CD4-positive, CD25-positive, alpha-beta regulatory T cell (primary cell): ENCODE results near the gene CCDC110. TPM values are rescaled to one million over a fixed set of nuclear protein-coding genes. Genes with fewer than 3 reads are reported as not detected.

ENCODE experiments used
- ATAC-seq, 2 donors: fragments of 150-1000 bp; cut with Tn5 transposase; one replicate each; pipeline ENCODE4 v1.10.0; 2021; ENCODE audit warnings: low read depth in 2 of 2, moderate number of reproducible peaks in 2 of 2, moderate library complexity in 1 of 2
- DNase-seq, 3 donors: peaks; one replicate each; pipeline versions ENCODE4 v3.0.0 to v3.0.0-alpha.2; 2012 to 2022; ENCODE audit warnings: mixed read lengths in 1 of 3
- H3K27ac ChIP-seq: one replicate; pipeline ENCODE4 v1.7.0; 2013; ENCODE audit warnings: mild to moderate bottlenecking, low read length; ENCODE audit not compliant: insufficient read depth, poor library complexity, severe bottlenecking
- H3K27me3 ChIP-seq: one replicate; pipeline ENCODE4 v1.7.0; 2013; ENCODE audit warnings: low read length; ENCODE audit not compliant: control insufficient read depth, insufficient read depth
- H3K36me3 ChIP-seq: one replicate; pipeline ENCODE4 v1.7.0; 2013; ENCODE audit warnings: mild to moderate bottlenecking, low read length, moderate library complexity; ENCODE audit not compliant: control insufficient read depth, insufficient read depth
- H3K4me1 ChIP-seq: 2 replicates; pipeline ENCODE4 v1.7.0; 2013; ENCODE audit warnings: mild to moderate bottlenecking, low read length; ENCODE audit not compliant: insufficient read depth, control insufficient read depth, poor library complexity, severe bottlenecking
- H3K4me3 ChIP-seq: one replicate; pipeline ENCODE4 v1.7.0; 2013; ENCODE audit warnings: low read depth, mild to moderate bottlenecking, low read length, moderate library complexity
- H3K9me3 ChIP-seq, 2 experiments: 1 replicate in 1 of 2; 2 replicates in 1 of 2; pipeline ENCODE4 v1.7.0; 2013; ENCODE audit warnings: low read length in 2 of 2, mild to moderate bottlenecking in 1 of 2, moderate library complexity in 1 of 2; ENCODE audit not compliant: control insufficient read depth in 2 of 2
- H3K27ac Mint-ChIP-seq, 3 donors: one replicate each; pipeline ENCODE4 v1.8.0; 2020 to 2022; ENCODE audit warnings: mild to moderate bottlenecking in 3 of 3, mixed read lengths in 3 of 3, moderate library complexity in 2 of 3
- H3K27me3 Mint-ChIP-seq: one replicate; pipeline ENCODE4 v1.8.0; 2022; ENCODE audit warnings: mild to moderate bottlenecking, mixed read lengths
- H3K36me3 Mint-ChIP-seq: one replicate; pipeline ENCODE4 v1.8.0; 2020; ENCODE audit warnings: mixed read lengths
- H3K4me1 Mint-ChIP-seq, 4 donors: one replicate each; pipeline ENCODE4 v1.8.0; 2020 to 2022; ENCODE audit warnings: mixed read lengths in 4 of 4, mild to moderate bottlenecking in 1 of 4
- H3K4me3 Mint-ChIP-seq, 4 donors: one replicate each; pipeline ENCODE4 v1.8.0; 2020 to 2022; ENCODE audit warnings: mild to moderate bottlenecking in 4 of 4, mixed read lengths in 4 of 4, moderate library complexity in 3 of 4
- H3K9me3 Mint-ChIP-seq, 7 donors: one replicate each; pipeline ENCODE4 v1.8.0; 2020 to 2022; ENCODE audit warnings: mixed read lengths in 7 of 7, mild to moderate bottlenecking in 3 of 7, moderate library complexity in 2 of 7
- polyA plus RNA-seq, 4 donors: library from polyadenylated mRNA; unstranded; fragments of 300-500 nt; fragmentation: Illumina TruSeq; gene quantifications; one replicate each; pipeline ENCODE4 v1.2.3, GENCODE V29; 2021
- total RNA-seq: library from RNA; stranded (reverse); gene quantifications from one replicate; pipeline ENCODE4 v1.2.3, GENCODE V29; 2022

Gene CCDC110
- total and polyA plus RNA-seq, 5 donors from 2014 or later = 0.18 to 0.47 TPM; not detected in 3

DNA sequence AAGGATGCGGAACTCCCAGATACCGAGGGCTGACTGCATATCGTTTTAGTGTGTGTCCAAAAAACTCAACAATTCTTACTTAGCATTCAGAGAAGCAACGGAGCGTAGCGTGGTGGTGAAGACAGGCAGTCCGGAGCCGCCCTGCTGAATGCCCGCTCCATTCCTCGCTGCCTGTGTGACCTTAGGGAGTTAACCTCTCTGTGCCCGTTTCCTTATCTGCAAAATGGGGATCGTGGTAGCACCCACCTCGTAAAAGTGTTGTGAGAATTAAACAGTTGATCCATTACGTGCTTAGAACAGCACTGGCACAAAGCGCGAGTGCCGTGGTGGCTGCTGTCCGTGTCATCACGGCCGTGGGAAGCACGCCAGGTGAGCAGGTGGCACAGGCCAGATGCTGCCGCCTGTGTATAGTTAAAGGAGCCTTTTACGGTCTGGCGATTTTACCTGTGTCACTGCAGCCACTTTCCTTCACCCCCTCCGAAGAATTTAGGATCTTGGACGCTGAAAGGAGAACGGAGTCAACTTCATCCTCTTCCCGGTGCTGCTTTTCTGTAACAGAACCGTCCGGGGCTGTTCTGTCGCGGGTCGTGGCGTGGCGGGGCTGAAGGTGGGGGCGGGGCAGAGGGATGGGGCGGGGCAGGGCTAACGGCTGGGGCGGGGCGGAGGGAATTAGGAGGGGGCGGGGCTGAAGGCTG is 885 bp downstream of the CCDC110 start:
- peak; percentile 18 to 27 for ATAC-seq
- DNase-seq = peak in 2 of 3 donors; percentile 49 to 68
- H3K27me3 ChIP-seq = no peaks in the 10 kb centered on the region
- H3K36me3 ChIP-seq = no peaks in the 10 kb centered on the region
- Mint-ChIP-seq H3K27ac (peak overlapping the region in 2 of 3 donors; percentile 38 to 91), H3K4me3 (peak overlapping the region; percentile 80 to 94 (median 86)), H3K36me3 (no peaks in the 10 kb centered on the region), H3K4me1 (peaks cover 0 to 19% (median 9%) of the 10 kb centered on the region in 4 donors), H3K27me3 (peaks cover 24% of the 10 kb centered on the region), H3K9me3 (peaks cover 0 to 2% (median 0%) of the 10 kb centered on the region in 7 donors)
- no peaks in the 10 kb centered on the region for H3K9me3 ChIP-seq
- H3K27ac ChIP-seq = peak overlapping the region; percentile 60
- peaks cover 21% of the 10 kb centered on the region for H3K4me1 ChIP-seq
- H3K4me3 ChIP-seq = peak overlapping the region; percentile 75

DNA sequence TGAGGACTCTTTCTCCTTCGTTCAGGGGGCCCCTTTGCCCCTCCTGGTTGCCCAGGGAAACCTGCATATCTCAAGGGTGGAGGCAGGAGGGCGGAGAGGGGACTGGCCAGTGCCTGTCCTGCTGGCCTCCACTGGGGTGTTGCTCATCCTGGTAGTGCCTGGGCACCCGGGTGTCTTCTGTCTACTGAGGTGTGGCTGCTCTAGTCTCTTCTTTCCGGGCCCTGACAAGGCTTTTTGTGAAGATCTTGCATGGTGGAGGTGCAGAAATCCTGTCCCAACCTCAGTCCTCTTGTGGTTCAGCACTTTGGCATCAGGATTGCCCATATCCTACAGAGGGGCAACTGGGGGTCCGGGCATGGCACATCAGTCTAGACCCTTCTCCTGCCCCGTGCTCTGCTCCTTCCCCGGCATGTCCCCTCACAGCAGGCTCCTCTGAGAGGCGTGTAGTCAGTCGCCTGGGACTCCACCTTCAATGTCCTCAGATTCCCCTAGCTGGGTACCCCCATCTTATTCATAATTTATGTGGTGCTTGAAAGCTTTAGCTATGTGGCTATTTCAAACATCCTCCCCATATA is 1.9 kb downstream of the CCDC110 start:
- no peak overlapping the region for H3K4me3 Mint-ChIP-seq
- Histone ChIP-seq H3K27me3 (peaks cover 2% of the 10 kb centered on the region), H3K4me3 (no peak overlapping the region), H3K36me3 (no peaks in the 10 kb centered on the region), H3K4me1 (peaks cover 21% of the 10 kb centered on the region), H3K9me3 (no peaks in the 10 kb centered on the region), H3K27ac (no peak overlapping the region)
- peaks cover 0 to 19% (median 9%) of the 10 kb centered on the region in 4 donors for H3K4me1 Mint-ChIP-seq
- peaks cover 0 to 4% (median 0%) of the 10 kb centered on the region in 7 donors for H3K9me3 Mint-ChIP-seq
- H3K36me3 Mint-ChIP-seq = no peaks in the 10 kb centered on the region
- ATAC-seq = no peak
- DNase-seq = peak in 1 of 3 donors; percentile 9
- peak overlapping the region in 2 of 3 donors; percentile 84 to 91 for H3K27ac Mint-ChIP-seq
- peaks cover 25% of the 10 kb centered on the region for H3K27me3 Mint-ChIP-seq

DNA sequence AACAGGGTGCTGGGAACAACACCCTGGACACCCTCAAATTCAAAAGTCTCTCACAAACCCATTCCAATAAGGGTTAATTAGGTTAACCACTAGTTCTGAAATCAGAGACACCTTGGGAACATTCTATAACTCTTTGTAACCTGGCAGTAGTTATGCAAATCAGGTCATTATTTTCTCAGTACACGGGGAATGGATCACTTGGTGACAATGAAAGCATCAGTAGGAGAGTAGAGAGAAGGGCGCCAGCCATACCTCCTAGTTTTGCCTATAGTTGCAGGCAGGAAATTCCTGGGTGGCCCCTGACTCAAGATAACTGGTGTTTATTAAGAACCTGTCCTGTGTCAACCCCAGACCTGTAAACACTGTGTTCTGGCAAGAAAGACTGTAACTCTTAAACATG is 2.5 kb downstream of the CCDC110 start:
- H3K27me3 Mint-ChIP-seq = peaks cover 29% of the 10 kb centered on the region
- H3K4me3 ChIP-seq = no peak overlapping the region
- no peaks in the 10 kb centered on the region for H3K36me3 ChIP-seq
- H3K9me3 Mint-ChIP-seq = peaks cover 0 to 4% (median 0%) of the 10 kb centered on the region in 7 donors
- peaks cover 0 to 19% (median 9%) of the 10 kb centered on the region in 4 donors for H3K4me1 Mint-ChIP-seq
- DNase-seq (no peak), ATAC-seq (no peak)
- H3K36me3 Mint-ChIP-seq = no peaks in the 10 kb centered on the region
- H3K27ac ChIP-seq = no peak overlapping the region
- H3K27ac Mint-ChIP-seq = peak overlapping the region in 1 of 3 donors; percentile 91
- no peaks in the 10 kb centered on the region for H3K9me3 ChIP-seq
- H3K4me3 Mint-ChIP-seq = no peak overlapping the region
- peaks cover 2% of the 10 kb centered on the region for H3K27me3 ChIP-seq
- peaks cover 21% of the 10 kb centered on the region for H3K4me1 ChIP-seq

DNA sequence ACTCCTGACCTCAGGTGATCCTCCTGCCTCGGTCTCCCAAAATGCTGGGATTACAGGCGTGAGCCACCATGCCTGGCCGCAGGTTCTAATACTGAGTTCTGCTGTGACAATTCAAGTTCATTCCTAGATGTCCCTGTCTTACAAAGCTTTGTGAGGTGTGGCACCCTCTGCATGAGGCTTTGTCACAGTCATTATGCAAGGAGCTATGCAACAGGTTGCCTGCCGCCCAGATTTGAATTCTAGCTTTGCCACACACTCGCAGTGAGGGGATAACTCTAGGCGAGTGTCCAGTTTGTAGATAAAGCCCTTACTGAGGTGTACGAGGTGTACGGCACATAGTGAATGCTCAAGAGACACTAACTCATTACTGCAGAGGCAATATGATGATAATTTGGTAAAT is 3.5 kb downstream of the CCDC110 start:
- no peaks in the 10 kb centered on the region for H3K9me3 ChIP-seq
- H3K27ac ChIP-seq = no peak overlapping the region
- peak overlapping the region in 1 of 4 donors; percentile 55 for H3K4me3 Mint-ChIP-seq
- H3K9me3 Mint-ChIP-seq = peaks cover 0 to 4% (median 0%) of the 10 kb centered on the region in 7 donors
- DNase-seq (no peak), ATAC-seq (no peak)
- peaks cover 2% of the 10 kb centered on the region for H3K27me3 ChIP-seq
- no peak overlapping the region for H3K27ac Mint-ChIP-seq
- H3K4me1 ChIP-seq = peaks cover 21% of the 10 kb centered on the region
- no peak overlapping the region for H3K4me3 ChIP-seq
- no peaks in the 10 kb centered on the region for H3K36me3 Mint-ChIP-seq
- peaks cover 0 to 19% (median 9%) of the 10 kb centered on the region in 4 donors for H3K4me1 Mint-ChIP-seq
- peaks cover 34% of the 10 kb centered on the region for H3K27me3 Mint-ChIP-seq
- no peaks in the 10 kb centered on the region for H3K36me3 ChIP-seq

DNA sequence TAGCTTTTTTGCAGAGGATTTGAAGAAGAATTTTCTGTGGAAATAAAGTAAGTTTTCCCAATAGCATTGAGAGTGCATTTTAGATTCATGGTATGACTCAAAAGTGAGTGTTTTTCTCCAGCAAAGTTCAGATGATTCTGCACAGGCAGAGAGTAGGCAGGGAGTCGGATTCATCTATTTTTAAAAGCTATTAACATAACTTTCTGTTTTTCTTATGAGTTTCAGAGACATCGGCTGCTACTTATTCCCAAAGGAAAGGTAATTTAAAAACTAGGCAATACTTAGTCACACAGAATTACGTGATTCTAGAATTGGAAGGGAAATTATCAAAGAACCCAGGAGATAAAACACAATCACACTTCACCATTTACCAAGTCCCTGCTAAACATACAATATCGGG is 4.4 kb downstream of the CCDC110 start:
- H3K27me3 Mint-ChIP-seq = peaks cover 43% of the 10 kb centered on the region
- no peaks in the 10 kb centered on the region for H3K36me3 Mint-ChIP-seq
- no peak overlapping the region for H3K27ac Mint-ChIP-seq
- H3K4me1 Mint-ChIP-seq = peaks cover 0 to 17% (median 9%) of the 10 kb centered on the region in 4 donors
- Histone ChIP-seq H3K27ac (no peak overlapping the region), H3K36me3 (no peaks in the 10 kb centered on the region), H3K4me3 (no peak overlapping the region), H3K9me3 (no peaks in the 10 kb centered on the region), H3K27me3 (peaks cover 2% of the 10 kb centered on the region), H3K4me1 (peaks cover 18% of the 10 kb centered on the region)
- peaks cover 0 to 4% (median 0%) of the 10 kb centered on the region in 7 donors for H3K9me3 Mint-ChIP-seq
- ATAC-seq (no peak), DNase-seq (no peak)
- peak overlapping the region in 1 of 4 donors; percentile 11 for H3K4me3 Mint-ChIP-seq

DNA sequence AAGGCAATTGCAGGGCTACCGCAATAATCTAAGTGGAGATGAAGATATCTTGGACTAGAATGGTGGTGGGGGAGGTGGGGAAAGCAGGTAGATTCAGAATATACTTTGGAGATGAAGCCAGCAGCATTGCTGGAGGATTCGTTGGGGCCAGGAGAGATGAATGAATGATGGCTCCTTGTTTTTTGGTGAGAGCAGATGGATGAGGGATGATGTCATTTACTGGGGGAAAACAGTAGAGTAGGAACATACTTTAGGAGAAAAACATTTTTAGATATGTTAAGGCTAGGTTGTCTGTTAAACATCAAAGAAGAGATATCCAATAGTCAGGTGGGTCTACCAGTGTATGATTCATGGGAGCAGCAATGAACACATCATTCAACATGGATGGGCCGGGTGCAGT is 5.8 kb downstream of the CCDC110 start:
- DNase-seq (no peak), ATAC-seq (no peak)
- Histone ChIP-seq H3K4me3 (no peak overlapping the region), H3K4me1 (peaks cover 8% of the 10 kb centered on the region), H3K27me3 (peaks cover 5% of the 10 kb centered on the region), H3K27ac (no peak overlapping the region), H3K36me3 (no peaks in the 10 kb centered on the region), H3K9me3 (no peaks in the 10 kb centered on the region)
- Mint-ChIP-seq H3K27ac (no peak overlapping the region), H3K4me1 (peaks cover 0 to 12% (median 7%) of the 10 kb centered on the region in 4 donors), H3K27me3 (peaks cover 45% of the 10 kb centered on the region), H3K4me3 (no peak overlapping the region), H3K9me3 (peaks cover 0 to 4% (median 0%) of the 10 kb centered on the region in 7 donors), H3K36me3 (no peaks in the 10 kb centered on the region)

DNA sequence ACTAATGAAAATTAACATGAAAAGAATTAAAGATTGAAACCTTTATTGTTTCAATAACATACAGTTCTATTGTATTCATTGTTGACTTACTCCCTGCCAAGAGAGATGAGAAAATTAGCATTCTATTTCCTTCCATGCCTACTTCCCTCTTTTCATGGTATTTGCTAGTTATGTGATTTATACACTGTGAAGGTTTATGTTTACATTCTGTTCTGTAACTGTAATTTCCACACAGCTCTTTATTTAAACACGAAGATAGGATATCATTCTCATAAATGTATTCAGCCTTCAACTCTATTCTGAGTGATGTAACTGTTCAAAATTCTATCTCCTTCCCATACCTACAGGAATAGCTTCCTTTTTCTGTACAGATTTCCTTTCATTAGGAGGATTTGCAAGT is 6.6 kb downstream of the CCDC110 start:
- ATAC-seq (no peak), DNase-seq (no peak)
- peaks cover 53% of the 10 kb centered on the region for H3K27me3 Mint-ChIP-seq
- H3K4me1 Mint-ChIP-seq = peaks cover 0 to 6% (median 1%) of the 10 kb centered on the region in 4 donors
- H3K27ac Mint-ChIP-seq = no peak overlapping the region
- no peak overlapping the region for H3K4me3 Mint-ChIP-seq
- H3K36me3 Mint-ChIP-seq = no peaks in the 10 kb centered on the region
- no peaks in the 10 kb centered on the region for H3K4me1 ChIP-seq
- H3K9me3 ChIP-seq = no peaks in the 10 kb centered on the region
- H3K36me3 ChIP-seq = no peaks in the 10 kb centered on the region
- H3K27ac ChIP-seq = no peak overlapping the region
- H3K27me3 ChIP-seq = peaks cover 5% of the 10 kb centered on the region
- H3K9me3 Mint-ChIP-seq = peaks cover 0 to 4% (median 0%) of the 10 kb centered on the region in 7 donors
- no peak overlapping the region for H3K4me3 ChIP-seq
